Testis (tissue), 2 donors: ENCODE measurements around the gene POLR2A.

Experiments
- CTCF ChIP-seq, 3 experiments: fragments of 450-650 bp in 2 of 3; fragments of 200-600 bp in 1 of 3; sonication (generic) in 1 of 3; IDR thresholded peaks; one replicate each; pipeline ENCODE4 v1.5.1; 2016 to 2019; ENCODE audit warnings: antibody characterized with exemption in 3 of 3, mild to moderate bottlenecking in 2 of 3, moderate library complexity in 1 of 3
- POLR2A ChIP-seq: fragments of 450-650 bp; IDR thresholded peaks from one replicate; pipeline ENCODE4 v1.6.1; 2017; ENCODE audit warnings: antibody characterized with exemption, mild to moderate bottlenecking, moderate library complexity

- TF ChIP-seq CTCF (IDR thresholded peaks at IDR 0.05): no peak
- TF ChIP-seq POLR2A: no peak
Measured at GRCh38 chr17:7541074-7541621, 57.0 kb downstream of the POLR2A start.
